C1 segment of cervical spinal cord (tissue), 14 donors: ENCODE results near the gene ALG1.
A peak's percentile ranks its signal among the peaks of the same experiment; 100 is the strongest.
"Not testable (repeated sequence)": the region's sequence is repeated elsewhere in the genome, so short reads cannot be mapped to it uniquely, and the experiment has no call there.

Source experiments
- DNase-seq, 14 donors: peaks; one replicate each; lab custom pipeline; 2025; lab: John Stamatoyannopoulos, UW

ALG1 gene

GRCh38 chr16:5097061-5097469 is 25.4 kb downstream of the ALG1 start:
- peak in 1 of 14 donors; percentile 32 for DNase-seq

GRCh38 chr16:5097470-5098220 is 26.0 kb downstream of the ALG1 start, which contains the start of gene EEF2KMT:
TSS of gene EEF2KMT (minus strand) at chr16:5097795. CDS start at chr16:5097739, 56 bp downstream.
- peak; percentile 81 to 100 (median 98) for DNase-seq

GRCh38 chr16:5098221-5099159 is 26.8 kb downstream of the ALG1 start:
- DNase-seq, result peak in 12 of 14 donors; percentile 5 to 68 (median 40)

GRCh38 chr16:5099174-5099573 is 27.5 kb downstream of the ALG1 start:
- not testable (repeated sequence) for DNase-seq

GRCh38 chr16:5103296-5104032 is 31.8 kb downstream of the ALG1 start:
- DNase-seq, result not testable (repeated sequence)

GRCh38 chr16:5105039-5105438 is 33.4 kb downstream of the ALG1 start:
- DNase-seq, result not testable (repeated sequence)

GRCh38 chr16:5108505-5109158 is 37.0 kb downstream of the ALG1 start:
- DNase-seq, result no peak

GRCh38 chr16:5110933-5111332 is 39.3 kb downstream of the ALG1 start:
- not testable (repeated sequence) for DNase-seq

- DNase-seq, result not testable (repeated sequence)
Observed at GRCh38 chr16:5116780-5117295, 45.2 kb downstream of the ALG1 start.

- DNase-seq, result peak in 1 of 14 donors; percentile 8
Observed at GRCh38 chr16:5117300-5118087, 45.9 kb downstream of the ALG1 start.

- DNase-seq, result not testable (repeated sequence)
Observed at GRCh38 chr16:5131467-5132004, 59.9 kb downstream of the ALG1 start.

GRCh38 chr16:5132915-5133600 is 61.4 kb downstream of the ALG1 start:
- not testable (repeated sequence) for DNase-seq

GRCh38 chr16:5134739-5135452 is 63.3 kb downstream of the ALG1 start:
- not testable (repeated sequence) for DNase-seq
